Fibroblast of the aortic adventitia (primary cell): ENCODE data around the gene HAUS8. TPM values are rescaled to one million over a fixed set of nuclear protein-coding genes. Genes with fewer than 3 reads are reported as not detected.

Source experiments
- DNase-seq: peaks from one replicate; pipeline ENCODE4 v3.0.0-alpha.2; 2010; ENCODE audit warnings: low read depth
- H3K4me3 ChIP-seq: 2 replicates; pipeline ENCODE4 v1.5.1; 2011; ENCODE audit warnings: low read depth, mild to moderate bottlenecking, control low read depth, low read length, moderate library complexity
- total RNA-seq: library from RNA; depleted of rRNA; stranded (reverse); fragments of >200 nt; gene quantifications from 2 replicates; pipeline ENCODE4 v1.2.3, GENCODE V29; 2012; ENCODE audit warnings: low replicate concordance
- TF ChIP-seq, protein P1 (sequence below): IDR thresholded peaks from 2 replicates; pipeline ENCODE4 v1.5.1; 2011; ENCODE audit warnings: mild to moderate bottlenecking, low read length, control low read depth, inconsistent platforms; ENCODE audit not compliant: insufficient read depth

The HAUS8 gene
- total RNA-seq, 1 donor = 5.2 TPM

GRCh38 chr19:17037184-17037583 is 38.1 kb downstream of the HAUS8 start:
- no peak overlapping the region for H3K4me3 ChIP-seq
- TF ChIP-seq, protein P1, sequence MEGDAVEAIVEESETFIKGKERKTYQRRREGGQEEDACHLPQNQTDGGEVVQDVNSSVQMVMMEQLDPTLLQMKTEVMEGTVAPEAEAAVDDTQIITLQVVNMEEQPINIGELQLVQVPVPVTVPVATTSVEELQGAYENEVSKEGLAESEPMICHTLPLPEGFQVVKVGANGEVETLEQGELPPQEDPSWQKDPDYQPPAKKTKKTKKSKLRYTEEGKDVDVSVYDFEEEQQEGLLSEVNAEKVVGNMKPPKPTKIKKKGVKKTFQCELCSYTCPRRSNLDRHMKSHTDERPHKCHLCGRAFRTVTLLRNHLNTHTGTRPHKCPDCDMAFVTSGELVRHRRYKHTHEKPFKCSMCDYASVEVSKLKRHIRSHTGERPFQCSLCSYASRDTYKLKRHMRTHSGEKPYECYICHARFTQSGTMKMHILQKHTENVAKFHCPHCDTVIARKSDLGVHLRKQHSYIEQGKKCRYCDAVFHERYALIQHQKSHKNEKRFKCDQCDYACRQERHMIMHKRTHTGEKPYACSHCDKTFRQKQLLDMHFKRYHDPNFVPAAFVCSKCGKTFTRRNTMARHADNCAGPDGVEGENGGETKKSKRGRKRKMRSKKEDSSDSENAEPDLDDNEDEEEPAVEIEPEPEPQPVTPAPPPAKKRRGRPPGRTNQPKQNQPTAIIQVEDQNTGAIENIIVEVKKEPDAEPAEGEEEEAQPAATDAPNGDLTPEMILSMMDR = no peak
- no peak for DNase-seq

DNA sequence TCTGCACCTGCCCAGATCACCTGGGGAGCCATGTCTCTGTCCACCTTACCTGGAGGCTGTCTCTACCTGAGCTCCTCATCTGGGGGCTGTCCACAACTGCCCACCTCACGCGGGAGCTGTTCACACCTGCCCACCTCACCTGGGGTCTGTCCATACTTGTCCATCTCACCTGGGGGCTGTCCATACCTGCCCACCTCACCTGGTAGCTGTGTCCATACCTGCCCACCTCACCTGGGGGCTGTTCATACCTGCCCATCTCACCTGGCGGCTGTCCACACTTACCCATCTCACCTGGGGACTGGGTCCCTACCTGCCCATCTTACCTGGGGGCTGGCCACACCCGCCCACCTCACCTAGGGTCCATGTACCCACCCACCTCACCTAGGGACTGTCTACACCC is 38.6 kb downstream of the HAUS8 start:
- no peak overlapping the region for H3K4me3 ChIP-seq
- no peak for DNase-seq
- TF ChIP-seq, protein P1 = no peak

DNA sequence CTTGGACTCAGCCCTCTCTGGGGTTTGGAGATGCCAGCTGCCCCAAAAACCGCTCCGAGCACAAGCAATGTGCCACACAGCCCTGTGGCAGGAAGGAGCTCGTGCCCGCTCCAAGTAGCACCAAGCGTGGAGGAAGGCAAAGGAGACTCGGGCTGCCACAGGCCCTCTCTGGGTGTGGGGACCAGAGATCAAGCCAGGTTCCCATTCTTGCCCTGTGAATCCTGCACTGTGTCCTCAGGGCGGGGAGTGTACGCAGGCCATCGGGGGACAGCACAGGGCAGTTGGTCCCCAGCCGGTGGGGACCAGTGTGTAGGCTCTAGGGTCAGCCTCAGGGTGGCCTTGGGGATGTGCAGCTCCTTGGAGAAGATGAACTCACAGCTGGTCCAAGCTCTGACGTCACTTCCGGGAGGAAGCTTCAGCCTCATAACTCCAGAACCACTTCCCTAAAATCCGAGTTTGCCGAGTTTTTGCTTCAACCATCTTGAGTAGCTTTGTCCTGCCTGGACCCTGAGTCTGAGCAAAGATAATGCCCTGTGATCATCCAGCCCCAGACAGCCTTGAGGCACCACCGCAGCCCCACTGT is 39.3 kb downstream of the HAUS8 start:
- TF ChIP-seq, protein P1 = no peak
- H3K4me3 ChIP-seq = no peak overlapping the region
- no peak for DNase-seq

- no peak for DNase-seq
- H3K4me3 ChIP-seq = no peak overlapping the region
- TF ChIP-seq, protein P1 = no peak
Observed at GRCh38 chr19:17031741-17032140, 43.5 kb downstream of the HAUS8 start.

DNA sequence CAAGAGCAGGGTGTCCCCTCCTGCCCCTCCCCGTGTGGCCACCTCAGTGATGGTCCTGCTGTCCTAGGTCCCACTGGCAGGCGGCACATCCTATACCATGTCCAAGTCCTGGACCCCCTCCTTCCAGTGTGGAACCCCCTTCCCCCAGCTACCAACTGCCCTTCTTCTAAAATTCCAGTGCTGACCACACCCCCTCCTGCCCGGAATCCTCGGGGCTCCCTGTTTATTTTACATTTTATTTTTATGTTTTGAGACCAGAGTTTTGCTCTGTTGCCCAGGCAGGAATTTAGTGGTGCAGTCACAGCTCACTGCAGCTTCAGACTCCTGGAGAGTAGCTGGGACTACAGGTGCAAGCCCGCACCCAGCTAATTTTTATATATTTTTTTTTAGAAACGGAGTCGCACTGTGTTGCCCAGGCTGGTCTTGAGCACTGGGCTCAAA is 47.7 kb downstream of the HAUS8 start:
- no peak overlapping the region for H3K4me3 ChIP-seq
- no peak for DNase-seq
- TF ChIP-seq, protein P1 = no peak

GRCh38 chr19:17026706-17027534 is 48.3 kb downstream of the HAUS8 start, which contains the start of gene CPAMD8:
Gene CPAMD8 (minus strand): TSS chr19:17026810. CDS start chr19:17026642, 168 bp downstream.
- H3K4me3 ChIP-seq = no peak within 1 kb of the TSS
- DNase-seq = no peak

More at GRCh38 chr19:17026706-17027534, 48.3 kb downstream of the HAUS8 start, which contains the start of gene CPAMD8:
- TF ChIP-seq, protein P1 = no peak
